SK-N-SH treated with all-trans-retinoic acid at 6 μM for 48 hours (cell line): ENCODE measurements around the gene ZSCAN30.

Experiments used
- ARNTL ChIP-seq: fragments of 450-650 bp; formaldehyde crosslinking; IDR thresholded peaks from 2 replicates; pipeline ENCODE4 v1.5.0; 2020; ENCODE audit warnings: low read depth, mild to moderate bottlenecking, moderate library complexity, borderline replicate concordance
- BACH2 ChIP-seq: fragments of 250-450 bp; sonication (Bioruptor Pico); IDR thresholded peaks from 2 replicates; pipeline ENCODE4 v1.9.0; 2021; ENCODE audit warnings: mild to moderate bottlenecking, borderline replicate concordance
- CSRNP3 ChIP-seq: fragments of 250-450 bp; sonication (Bioruptor Pico); IDR thresholded peaks from 2 replicates; pipeline ENCODE4 v1.5.1; 2021; ENCODE audit warnings: mild to moderate bottlenecking, moderate library complexity
- ISL1 ChIP-seq: fragments of 250-450 bp; sonication (Bioruptor Pico); IDR thresholded peaks from 2 replicates; pipeline ENCODE4 v2.1.2; 2022; ENCODE audit warnings: mild to moderate bottlenecking, moderate library complexity
- RARB ChIP-seq: fragments of 250-450 bp; sonication (Bioruptor Pico); IDR thresholded peaks from 2 replicates; pipeline ENCODE4 v1.8.0; 2021; ENCODE audit warnings: mild to moderate bottlenecking, moderate library complexity
- TCF4 ChIP-seq: fragments of 250-450 bp; sonication (Bioruptor Pico); IDR thresholded peaks from 2 replicates; pipeline ENCODE4 v1.8.0; 2021; ENCODE audit warnings: mild to moderate bottlenecking, moderate library complexity, borderline replicate concordance
- TF ChIP-seq, protein P1 (sequence below): fragments of 250-450 bp; sonication (Bioruptor Pico); IDR thresholded peaks from 2 replicates; pipeline ENCODE4 v1.8.0; 2020; ENCODE audit warnings: mild to moderate bottlenecking, moderate library complexity, borderline replicate concordance

- TF ChIP-seq ARNTL (CRISPR knock-in tag), result no peak
- TF ChIP-seq BACH2 (CRISPR knock-in tag), result no peak
- no peak for TF ChIP-seq TCF4
- no peak for TF ChIP-seq RARB (CRISPR knock-in tag)
- no peak for TF ChIP-seq CSRNP3 (CRISPR knock-in tag)
- no peak for TF ChIP-seq ISL1 (CRISPR knock-in tag)
- TF ChIP-seq, protein P1, sequence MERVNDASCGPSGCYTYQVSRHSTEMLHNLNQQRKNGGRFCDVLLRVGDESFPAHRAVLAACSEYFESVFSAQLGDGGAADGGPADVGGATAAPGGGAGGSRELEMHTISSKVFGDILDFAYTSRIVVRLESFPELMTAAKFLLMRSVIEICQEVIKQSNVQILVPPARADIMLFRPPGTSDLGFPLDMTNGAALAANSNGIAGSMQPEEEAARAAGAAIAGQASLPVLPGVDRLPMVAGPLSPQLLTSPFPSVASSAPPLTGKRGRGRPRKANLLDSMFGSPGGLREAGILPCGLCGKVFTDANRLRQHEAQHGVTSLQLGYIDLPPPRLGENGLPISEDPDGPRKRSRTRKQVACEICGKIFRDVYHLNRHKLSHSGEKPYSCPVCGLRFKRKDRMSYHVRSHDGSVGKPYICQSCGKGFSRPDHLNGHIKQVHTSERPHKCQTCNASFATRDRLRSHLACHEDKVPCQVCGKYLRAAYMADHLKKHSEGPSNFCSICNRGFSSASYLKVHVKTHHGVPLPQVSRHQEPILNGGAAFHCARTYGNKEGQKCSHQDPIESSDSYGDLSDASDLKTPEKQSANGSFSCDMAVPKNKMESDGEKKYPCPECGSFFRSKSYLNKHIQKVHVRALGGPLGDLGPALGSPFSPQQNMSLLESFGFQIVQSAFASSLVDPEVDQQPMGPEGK (CRISPR knock-in tag), result no peak
Observed at GRCh38 chr18:35220424-35220823, 69.6 kb downstream of the ZSCAN30 start.
